Naive thymus-derived CD4-positive, alpha-beta T cell (primary cell): Measurements from ENCODE around the gene SLC8A2. TPM values are rescaled to one million over a fixed set of nuclear protein-coding genes. Genes with fewer than 3 reads are reported as not detected.
"Not testable (repeated sequence)": the region's sequence is repeated elsewhere in the genome, so short reads cannot be mapped to it uniquely, and the experiment has no call there.

Source experiments
- ATAC-seq: fragments of 150-1000 bp; cut with Tn5 transposase; 2 replicates; pipeline ENCODE4 v1.10.0; 2021; ENCODE audit warnings: mild to moderate bottlenecking, moderate library complexity
- CTCF ChIA-PET: fragments of 350-600 bp; sonication (Branson Sonifier 250); formaldehyde crosslinking; loops from one replicate; lab custom pipeline; 2021; ENCODE audit warnings: antibody characterized with exemption; lab: Charles Lee
- POLR2A ChIA-PET: fragments of 350-600 bp; sonication (Branson Sonifier 250); formaldehyde crosslinking; loops from one replicate; lab custom pipeline; 2021; ENCODE audit warnings: antibody characterized with exemption, inconsistent platforms; lab: Charles Lee
- DNase-seq, 9 donors: peaks; one replicate each; pipeline versions ENCODE4 v3.0.0 to v3.0.0-alpha.2; 2020 to 2022; ENCODE audit warnings: mixed read lengths in 1 of 9
- H3K27ac ChIP-seq: one replicate; pipeline ENCODE4 v1.7.0; 2013; ENCODE audit warnings: mild to moderate bottlenecking, low read depth, low read length, moderate library complexity
- H3K27me3 ChIP-seq, 2 donors: one replicate each; pipeline ENCODE4 v1.7.0; 2013; ENCODE audit warnings: low read length in 2 of 2, mild to moderate bottlenecking in 2 of 2, moderate library complexity in 2 of 2; ENCODE audit not compliant: control insufficient read depth in 2 of 2, insufficient read depth in 2 of 2
- H3K36me3 ChIP-seq, 3 experiments: 1 replicate in 2 of 3; 2 replicates in 1 of 3; pipeline ENCODE4 v1.7.0; 2013; ENCODE audit warnings: low read length in 3 of 3, mild to moderate bottlenecking in 3 of 3, moderate library complexity in 1 of 3; ENCODE audit not compliant: insufficient read depth in 3 of 3, control insufficient read depth in 2 of 3
- H3K4me1 ChIP-seq, 2 donors: one replicate each; pipeline ENCODE4 v1.7.0; 2013; ENCODE audit warnings: low read length in 2 of 2, mild to moderate bottlenecking in 2 of 2, moderate library complexity in 1 of 2; ENCODE audit not compliant: control insufficient read depth in 2 of 2, insufficient read depth in 2 of 2
- H3K4me3 ChIP-seq: 2 replicates; pipeline ENCODE4 v1.7.0; 2013; ENCODE audit warnings: mild to moderate bottlenecking, low read length
- H3K9me3 ChIP-seq, 3 experiments: 1 replicate in 2 of 3; 2 replicates in 1 of 3; pipeline ENCODE4 v1.7.0; 2013; ENCODE audit warnings: low read length in 3 of 3; ENCODE audit not compliant: control insufficient read depth in 2 of 3
- H3K27ac Mint-ChIP-seq, 9 donors: one replicate each; pipeline ENCODE4 v1.8.0; 2020 to 2022; ENCODE audit warnings: mixed read lengths in 9 of 9, mild to moderate bottlenecking in 8 of 9, moderate library complexity in 5 of 9, inconsistent platforms in 2 of 9
- H3K27me3 Mint-ChIP-seq, 5 donors: one replicate each; pipeline ENCODE4 v1.8.0; 2021 to 2022; ENCODE audit warnings: mixed read lengths in 5 of 5, mild to moderate bottlenecking in 1 of 5
- H3K36me3 Mint-ChIP-seq, 5 donors: one replicate each; pipeline ENCODE4 v1.8.0; 2020 to 2022; ENCODE audit warnings: mixed read lengths in 5 of 5, mild to moderate bottlenecking in 3 of 5, inconsistent platforms in 1 of 5
- H3K4me1 Mint-ChIP-seq, 7 donors: one replicate each; pipeline ENCODE4 v1.8.0; 2020 to 2022; ENCODE audit warnings: mixed read lengths in 7 of 7, mild to moderate bottlenecking in 3 of 7, inconsistent platforms in 1 of 7
- H3K4me3 Mint-ChIP-seq, 10 donors: one replicate each; pipeline ENCODE4 v1.8.0; 2020 to 2022; ENCODE audit warnings: mild to moderate bottlenecking in 10 of 10, mixed read lengths in 10 of 10, moderate library complexity in 6 of 10, inconsistent platforms in 2 of 10
- H3K9me3 Mint-ChIP-seq, 11 donors: one replicate each; pipeline ENCODE4 v1.8.0; 2020 to 2022; ENCODE audit warnings: mixed read lengths in 11 of 11, mild to moderate bottlenecking in 4 of 11, inconsistent platforms in 1 of 11, moderate library complexity in 1 of 11
- intact Hi-C, 2 donors: fragments of 100-400 bp; cut with micrococcal nuclease; formaldehyde crosslinking; loops; one replicate each; pipeline ENCODE4 v1.15.1; 2023
- polyA plus RNA-seq, 2 donors: library from polyadenylated mRNA; unstranded; fragments of 300-500 nt; fragmentation: Illumina TruSeq; gene quantifications; one replicate each; pipeline ENCODE4 v1.2.3, GENCODE V29; 2021
- total RNA-seq, 6 experiments: library from RNA in 5 of 6; stranded (reverse) in 5 of 6; gene quantifications; 1 replicate in 5 of 6; 2 replicates in 1 of 6; pipeline ENCODE4 v1.2.3 and lab custom pipeline; 2021 to 2026

SLC8A2 gene
- total and polyA plus RNA-seq, 7 experiments from 2014 or later: 0.05 to 0.19 (median 0.19) TPM; not detected in 4

DNA sequence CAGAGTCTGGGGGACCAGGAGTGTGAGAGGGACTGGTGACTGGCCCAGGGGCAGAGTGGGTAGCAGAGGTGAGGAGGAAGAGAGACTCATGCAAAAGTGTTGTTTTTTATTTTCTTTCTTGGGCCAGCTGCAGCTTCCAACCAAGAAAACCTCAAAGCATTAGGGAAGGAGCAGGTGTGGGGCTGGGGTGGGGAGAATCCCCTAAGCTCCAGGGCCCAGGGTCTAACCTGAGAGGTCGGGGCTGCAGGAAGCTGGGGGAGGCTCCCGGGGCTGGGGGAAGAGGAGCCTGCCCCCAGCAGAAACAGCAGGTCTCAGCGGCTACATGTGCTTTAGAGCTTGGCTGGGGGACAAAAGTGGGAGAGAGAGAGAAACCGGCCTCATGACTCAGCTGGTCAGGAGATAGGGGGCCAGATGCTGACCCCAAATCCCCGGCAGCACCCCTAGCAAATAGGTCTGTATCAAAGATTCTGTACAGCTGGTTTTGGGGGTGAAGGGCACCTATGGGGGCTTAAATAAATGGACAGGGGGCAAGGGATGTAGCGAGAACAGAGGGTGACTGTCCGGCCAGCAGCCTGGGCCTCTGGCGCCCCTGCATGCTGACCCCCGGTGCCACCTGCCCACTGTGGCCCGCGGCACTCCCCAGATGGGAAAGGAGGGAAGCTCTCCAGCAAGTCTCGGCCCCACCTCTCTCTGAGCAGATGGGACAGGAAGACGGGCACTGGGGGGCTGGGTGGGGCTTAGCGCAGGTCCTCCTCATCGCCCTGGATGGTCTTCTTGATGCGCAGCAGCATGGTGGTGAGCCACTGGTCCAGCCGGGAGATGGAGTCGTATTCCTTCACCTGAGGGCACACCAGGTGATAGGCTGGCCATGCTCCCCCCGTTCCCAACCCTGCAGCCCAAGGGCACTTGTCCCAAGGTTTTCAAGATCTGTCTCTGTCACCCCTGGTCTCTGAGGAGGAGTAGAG lies 16.1 kb upstream of the SLC8A2 start:
- peak overlapping the region; percentile 11 for H3K27ac ChIP-seq
- no peak overlapping the region for H3K4me3 Mint-ChIP-seq
- H3K27me3 ChIP-seq: no peaks in the 10 kb centered on the region
- intact Hi-C loops: loop anchor here (10.0 kb wide), 2 partner anchors 773 to 1603 kb away; partner anchors contain the start of genes IRF2BP1 (in 1 of the 2) and PRKD2 (in 1 of the 2)
- H3K36me3 ChIP-seq: peaks cover 0 to 55% (median 10%) of the 10 kb centered on the region in 3 experiments
- H3K27me3 Mint-ChIP-seq: peaks cover 0 to 4% (median 0%) of the 10 kb centered on the region in 5 donors
- H3K4me1 ChIP-seq: peaks cover 18% of the 10 kb centered on the region in 2 donors
- CTCF ChIA-PET: interaction anchor here (1.1 kb wide), 1 partner anchor 51 kb away, joined by 3 read pairs; no protein-coding TSS in a partner anchor
- peaks cover 22 to 45% (median 27%) of the 10 kb centered on the region in 7 donors for H3K4me1 Mint-ChIP-seq
- H3K9me3 Mint-ChIP-seq: no peaks in the 10 kb centered on the region
- no peak overlapping the region for H3K4me3 ChIP-seq
- no peak for DNase-seq
- H3K9me3 ChIP-seq: no peaks in the 10 kb centered on the region
- H3K27ac Mint-ChIP-seq: peak overlapping the region in 6 of 9 donors; percentile 43 to 84 (median 79)
- POLR2A ChIA-PET: interaction anchor here (0.7 kb wide), 2 partner anchors 58 to 197 kb away, joined by 3 read pairs; no protein-coding TSS in a partner anchor
- no peak for ATAC-seq
- H3K36me3 Mint-ChIP-seq: peaks cover 0 to 12% (median 0%) of the 10 kb centered on the region in 5 donors

- H3K4me3 Mint-ChIP-seq: peak overlapping the region in 3 of 10 donors; percentile 16 to 49 (median 30)
- H3K27ac Mint-ChIP-seq: peak overlapping the region in 6 of 9 donors; percentile 51 to 84 (median 76)
- ATAC-seq: no peak
- CTCF ChIA-PET: interaction anchor here (1.1 kb wide), 1 partner anchor 50 kb away, joined by 3 read pairs; no protein-coding TSS in a partner anchor
- peak overlapping the region; percentile 11 for H3K27ac ChIP-seq
- intact Hi-C loops: loop anchor here (10.0 kb wide), 2 partner anchors 772 to 1602 kb away; partner anchors contain the start of genes IRF2BP1 (in 1 of the 2) and PRKD2 (in 1 of the 2)
- no peaks in the 10 kb centered on the region for H3K27me3 ChIP-seq
- H3K36me3 ChIP-seq: peaks cover 0 to 46% (median 10%) of the 10 kb centered on the region in 3 experiments
- DNase-seq: no peak
- peaks cover 0 to 4% (median 0%) of the 10 kb centered on the region in 5 donors for H3K27me3 Mint-ChIP-seq
- H3K4me1 ChIP-seq: peaks cover 18% of the 10 kb centered on the region in 2 donors
- H3K9me3 Mint-ChIP-seq: no peaks in the 10 kb centered on the region
- peaks cover 21 to 45% (median 27%) of the 10 kb centered on the region in 7 donors for H3K4me1 Mint-ChIP-seq
- no peak overlapping the region for H3K4me3 ChIP-seq
- peaks cover 0 to 12% (median 0%) of the 10 kb centered on the region in 5 donors for H3K36me3 Mint-ChIP-seq
- POLR2A ChIA-PET: interaction anchor here (0.7 kb wide), 1 partner anchor 196 kb away, joined by 3 read pairs; no protein-coding TSS in a partner anchor
- no peaks in the 10 kb centered on the region for H3K9me3 ChIP-seq
Observed at GRCh38 chr19:47486900-47487299, 15.2 kb upstream of the SLC8A2 start.

GRCh38 chr19:47486220-47486619 lies 14.5 kb upstream of the SLC8A2 start:
- H3K9me3 ChIP-seq, H3K9me3 Mint-ChIP-seq, DNase-seq, H3K27me3 Mint-ChIP-seq, H3K27me3 ChIP-seq, H3K27ac ChIP-seq, H3K4me3 ChIP-seq, ATAC-seq: not testable (repeated sequence)
- Histone ChIP-seq H3K4me1 (peaks cover 18% of the 10 kb centered on the region in 2 donors), H3K36me3 (peaks cover 0 to 39% (median 10%) of the 10 kb centered on the region in 3 experiments)
- Mint-ChIP-seq H3K36me3 (peaks cover 0 to 12% (median 0%) of the 10 kb centered on the region in 5 donors), H3K27ac (peak overlapping the region in 4 of 9 donors; percentile 13 to 84 (median 76)), H3K4me3 (peak overlapping the region in 1 of 10 donors; percentile 16), H3K4me1 (peaks cover 21 to 45% (median 27%) of the 10 kb centered on the region in 7 donors)
- intact Hi-C loops: loop anchor here (10.0 kb wide), 2 partner anchors 771 to 1601 kb away; partner anchors contain the start of genes IRF2BP1 (in 1 of the 2) and PRKD2 (in 1 of the 2)
- ChIA-PET POLR2A (interaction anchor here (1.0 to 3.0 kb wide), 2 partner anchors 9 to 58 kb away, joined by 3 to 9 read pairs; no protein-coding TSS in a partner anchor), CTCF (interaction anchor here (1.1 kb wide), 1 partner anchor 49 kb away, joined by 3 read pairs; no protein-coding TSS in a partner anchor)

DNA sequence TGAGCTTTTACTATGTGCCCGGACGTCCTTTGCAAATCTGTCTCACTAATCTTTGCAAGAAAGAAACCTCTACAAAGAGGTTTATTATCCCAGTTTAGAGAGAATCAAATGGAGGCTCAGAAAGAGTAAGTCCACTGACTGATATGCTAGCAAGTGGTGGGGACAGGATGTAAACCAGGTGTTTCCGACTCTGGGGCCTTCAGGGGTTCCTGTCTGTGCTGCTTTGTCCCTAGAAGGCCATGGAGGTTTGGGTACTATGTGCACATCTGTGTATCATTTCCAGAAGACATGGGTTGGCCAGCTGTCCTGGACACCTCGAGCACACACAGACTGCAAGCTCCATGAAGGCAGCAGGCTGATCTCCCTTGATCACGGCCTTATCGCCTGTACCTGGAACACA lies 13.5 kb upstream of the SLC8A2 start:
- CTCF ChIA-PET: interaction anchor here (1.1 kb wide), 1 partner anchor 27 kb away, joined by 3 read pairs; no protein-coding TSS in a partner anchor
- ATAC-seq: no peak
- Histone ChIP-seq H3K4me1 (peaks cover 18% of the 10 kb centered on the region in 2 donors), H3K36me3 (peaks cover 0 to 30% (median 10%) of the 10 kb centered on the region in 3 experiments), H3K27ac (peak overlapping the region; percentile 96), H3K9me3 (no peaks in the 10 kb centered on the region), H3K27me3 (no peaks in the 10 kb centered on the region), H3K4me3 (peak overlapping the region; percentile 74)
- H3K36me3 Mint-ChIP-seq: peaks cover 0 to 10% (median 0%) of the 10 kb centered on the region in 5 donors
- peaks cover 0 to 4% (median 0%) of the 10 kb centered on the region in 5 donors for H3K27me3 Mint-ChIP-seq
- intact Hi-C loops: loop anchor here (2.0 to 10.0 kb wide), 3 partner anchors 38 to 1600 kb away; partner anchors contain the start of genes IRF2BP1 (in 1 of the 2) and PRKD2 (in 1 of the 2)
- H3K4me1 Mint-ChIP-seq: peaks cover 22 to 43% (median 30%) of the 10 kb centered on the region in 7 donors
- peak overlapping the region; percentile 76 to 99 (median 97) for H3K27ac Mint-ChIP-seq
- no peaks in the 10 kb centered on the region for H3K9me3 Mint-ChIP-seq
- H3K4me3 Mint-ChIP-seq: peak overlapping the region; percentile 83 to 99 (median 96)
- POLR2A ChIA-PET: interaction anchor here (0.9 to 3.0 kb wide), 7 partner anchors 10 to 123 kb away, joined by 3 to 21 read pairs (median 7); partner anchors contain the start of gene NAPA
- DNase-seq: peak in 1 of 9 donors; percentile 22

DNA sequence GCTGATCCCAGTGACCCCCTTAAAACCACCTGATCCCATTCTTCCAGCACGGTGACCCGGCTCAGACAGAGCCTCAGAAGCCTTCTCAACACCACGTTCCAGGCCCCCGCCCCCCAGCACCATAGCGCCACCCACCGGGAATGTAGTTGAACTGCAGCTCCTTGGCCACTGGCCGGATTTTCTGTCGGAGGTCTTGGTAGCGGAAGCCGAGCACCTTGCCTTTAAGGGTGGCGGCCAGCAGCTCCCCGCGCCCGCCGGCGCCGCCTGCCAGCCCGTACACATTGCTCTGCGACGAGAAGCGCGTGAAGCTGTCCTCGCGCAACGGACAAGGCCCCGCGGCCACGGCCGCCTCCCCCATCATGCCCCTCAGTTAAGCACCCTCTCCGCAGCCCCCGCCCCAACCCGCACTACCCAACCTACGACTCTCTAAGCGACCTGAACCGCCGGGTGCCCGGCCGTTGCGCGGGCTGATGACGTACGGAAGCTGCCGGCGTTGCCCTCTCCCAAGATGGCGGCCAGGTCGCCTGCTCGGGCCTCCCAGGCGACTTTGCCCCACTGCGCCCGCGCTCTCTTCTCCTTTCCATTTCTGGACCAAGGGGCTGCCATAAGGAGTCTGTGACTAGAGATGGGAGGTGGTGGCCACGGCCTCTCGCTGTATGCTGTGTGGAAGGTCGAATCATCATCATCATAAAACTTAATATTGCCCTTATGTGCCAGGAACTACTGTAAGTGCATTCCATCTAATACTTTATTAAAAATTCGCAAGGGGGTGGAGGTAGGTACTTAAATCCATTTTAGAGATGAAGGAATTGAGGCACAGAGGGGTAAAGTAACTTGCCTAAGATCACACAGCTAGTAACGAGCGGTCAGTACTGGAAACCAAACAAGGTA lies 12.4 kb upstream of the SLC8A2 start, which contains the start of gene KPTN:
TSS of gene KPTN (minus strand) at position 420 of the 891 bp plus-strand sequence. CDS start at position 361, 59 bp downstream.
- Mint-ChIP-seq H3K4me3 (peak within 1 kb of the TSS; percentile 83 to 99 (median 96)), H3K27me3 (peaks cover 0 to 4% (median 0%) of the 10 kb centered on the region in 5 donors), H3K9me3 (no peaks in the 10 kb centered on the region), H3K27ac (peak within 1 kb of the TSS; percentile 94 to 99 (median 97)), H3K36me3 (peaks cover 0 to 6% (median 0%) of the 10 kb centered on the region in 5 donors), H3K4me1 (peaks cover 22 to 39% (median 30%) of the 10 kb centered on the region in 7 donors)
- DNase-seq (peak; percentile 85 to 92 (median 88)), ATAC-seq (peak; percentile 91)
- Histone ChIP-seq H3K9me3 (no peaks in the 10 kb centered on the region), H3K27me3 (no peaks in the 10 kb centered on the region), H3K4me3 (peak within 1 kb of the TSS; percentile 74), H3K36me3 (peaks cover 0 to 18% (median 0%) of the 10 kb centered on the region in 3 experiments), H3K27ac (peak within 1 kb of the TSS; percentile 96), H3K4me1 (peaks cover 18% of the 10 kb centered on the region in 2 donors)
- ChIA-PET CTCF (interaction anchor here (0.6 to 1.7 kb wide), 12 partner anchors 28 to 1716 kb away, joined by 3 to 7 read pairs (median 3); partner anchors contain the start of genes BICRA and NAPA), POLR2A (interaction anchor here (0.5 to 3.0 kb wide), 12 partner anchors 11 to 1135 kb away, joined by 3 to 21 read pairs (median 6); partner anchors contain the start of genes DHX34, NAPA, NOP53 and RPL18)
- intact Hi-C loops: loop anchor here (1.0 to 10.0 kb wide), 9 partner anchors 31 to 1599 kb away; partner anchors contain the start of genes NAPA (in 2 of the 2), IRF2BP1 (in 1 of the 2), NOP53 (in 1 of the 2) and PRKD2 (in 1 of the 2)
